Neural progenitor cell (in vitro differentiated cells): ENCODE data around the gene DCUN1D4. TPM values are rescaled to one million over a fixed set of nuclear protein-coding genes. Genes with fewer than 3 reads are reported as not detected.
A peak's percentile ranks its signal among the peaks of the same experiment; 100 is the strongest.

ENCODE experiments used
- DNase-seq: peaks from one replicate; pipeline ENCODE4 v3.0.0-alpha.2; 2016; ENCODE audit warnings: low spot score
- H2AFZ ChIP-seq: fragments of 200-600 bp; sonication (generic); replicated peaks from 2 replicates; pipeline ENCODE4 v1.6.1; 2016; ENCODE audit warnings: antibody characterized with exemption
- H3F3A ChIP-seq: fragments of 200-600 bp; sonication (generic); 2 replicates; pipeline ENCODE4 v1.6.1; 2016; ENCODE audit warnings: antibody characterized with exemption, low read depth
- H3K27ac ChIP-seq: fragments of 200-600 bp; sonication (generic); 2 replicates; pipeline ENCODE4 v1.5.1; 2016; ENCODE audit warnings: mild to moderate bottlenecking
- H3K27me3 ChIP-seq: fragments of 200-600 bp; sonication (generic); 2 replicates; pipeline ENCODE4 v1.6.1; 2016; ENCODE audit warnings: mild to moderate bottlenecking, moderate library complexity
- H3K36me3 ChIP-seq: fragments of 200-600 bp; sonication (generic); 2 replicates; pipeline ENCODE4 v1.5.1; 2016
- H3K4me1 ChIP-seq: fragments of 200-600 bp; sonication (generic); 2 replicates; pipeline ENCODE4 v1.6.1; 2016; ENCODE audit warnings: mixed run types
- H3K4me2 ChIP-seq: fragments of 200-600 bp; sonication (generic); 2 replicates; pipeline ENCODE4 v1.6.1; 2016
- H3K4me3 ChIP-seq: fragments of 200-600 bp; sonication (generic); 2 replicates; pipeline ENCODE4 v1.5.1; 2016
- H3K79me2 ChIP-seq: fragments of 200-600 bp; sonication (generic); 2 replicates; pipeline ENCODE4 v1.6.1; 2016; ENCODE audit warnings: low read depth
- H3K9ac ChIP-seq: fragments of 200-600 bp; sonication (generic); 2 replicates; pipeline ENCODE4 v1.6.1; 2016
- H3K9me3 ChIP-seq: fragments of 200-600 bp; sonication (generic); 2 replicates; pipeline ENCODE4 v1.5.1; 2016; ENCODE audit warnings: low read depth
- H4K20me1 ChIP-seq: fragments of 200-600 bp; sonication (generic); 2 replicates; pipeline ENCODE4 v1.6.1; 2016; ENCODE audit warnings: low read depth
- H3K27ac Mint-ChIP-seq: 3 replicates; pipeline ENCODE4 v1.8.0; 2021; ENCODE audit warnings: mixed read lengths
- H3K27me3 Mint-ChIP-seq: 2 replicates; pipeline ENCODE4 v1.8.0; 2022; ENCODE audit warnings: low read depth, mild to moderate bottlenecking, inconsistent platforms, moderate library complexity, mixed read lengths; ENCODE audit not compliant: insufficient read depth
- H3K36me3 Mint-ChIP-seq: 3 replicates; pipeline ENCODE4 v1.8.0; 2021; ENCODE audit warnings: mixed read lengths
- H3K4me1 Mint-ChIP-seq: 3 replicates; pipeline ENCODE4 v1.8.0; 2021; ENCODE audit warnings: mixed read lengths
- H3K4me3 Mint-ChIP-seq: 3 replicates; pipeline ENCODE4 v1.8.0; 2021; ENCODE audit warnings: mild to moderate bottlenecking, moderate library complexity, mixed read lengths
- H3K9me3 Mint-ChIP-seq: 3 replicates; pipeline ENCODE4 v1.8.0; 2020; ENCODE audit warnings: mixed read lengths
- CTCF ChIP-seq: fragments of 200-600 bp; sonication (generic); IDR thresholded peaks from 2 replicates; pipeline ENCODE4 v1.5.1; 2017; ENCODE audit warnings: antibody characterized with exemption, mild to moderate bottlenecking
- EZH2 ChIP-seq: fragments of 200-600 bp; sonication (generic); IDR thresholded peaks from 2 replicates; pipeline ENCODE4 v1.6.1; 2017; ENCODE audit warnings: antibody characterized with exemption, mild to moderate bottlenecking, moderate library complexity
- EZH2phosphoT487 ChIP-seq: fragments of 200-600 bp; sonication (generic); IDR thresholded peaks from 2 replicates; pipeline ENCODE4 v1.6.1; 2017; ENCODE audit warnings: antibody characterized with exemption
- total RNA-seq: library from RNA; depleted of rRNA; stranded (reverse); fragments of >200 nt; gene quantifications from 2 replicates; pipeline ENCODE4 v1.2.3, GENCODE V29; 2015; ENCODE audit warnings: low replicate concordance

DCUN1D4 gene
- total RNA-seq, 1 donor from 2014 or later, result 180 TPM

GRCh38 chr4:51906167-51906958, 63.4 kb downstream of the DCUN1D4 start:
- Histone ChIP-seq H3K27me3 (no peaks in the 10 kb centered on the region), H3K9me3 (no peaks in the 10 kb centered on the region), H3K4me1 (no peaks in the 10 kb centered on the region), H4K20me1 (no peaks in the 10 kb centered on the region), H3K27ac (peak overlapping the region; percentile 73), H3K36me3 (peaks cover 39% of the 10 kb centered on the region), H3K4me3 (no peak overlapping the region), H3K79me2 (peaks cover 74% of the 10 kb centered on the region), H3K4me2 (no peak overlapping the region), H3F3A (peaks cover 11% of the 10 kb centered on the region), H3K9ac (no peak overlapping the region), H2AFZ (no peak overlapping the region)
- Mint-ChIP-seq H3K4me3 (no peak overlapping the region), H3K4me1 (no peaks in the 10 kb centered on the region), H3K27me3 (no peaks in the 10 kb centered on the region), H3K36me3 (peaks cover 60% of the 10 kb centered on the region), H3K27ac (no peak overlapping the region), H3K9me3 (no peaks in the 10 kb centered on the region)
- DNase-seq, result no peak
- TF ChIP-seq CTCF (no peak), EZH2 (no peak), EZH2phosphoT487 (no peak)

DNA sequence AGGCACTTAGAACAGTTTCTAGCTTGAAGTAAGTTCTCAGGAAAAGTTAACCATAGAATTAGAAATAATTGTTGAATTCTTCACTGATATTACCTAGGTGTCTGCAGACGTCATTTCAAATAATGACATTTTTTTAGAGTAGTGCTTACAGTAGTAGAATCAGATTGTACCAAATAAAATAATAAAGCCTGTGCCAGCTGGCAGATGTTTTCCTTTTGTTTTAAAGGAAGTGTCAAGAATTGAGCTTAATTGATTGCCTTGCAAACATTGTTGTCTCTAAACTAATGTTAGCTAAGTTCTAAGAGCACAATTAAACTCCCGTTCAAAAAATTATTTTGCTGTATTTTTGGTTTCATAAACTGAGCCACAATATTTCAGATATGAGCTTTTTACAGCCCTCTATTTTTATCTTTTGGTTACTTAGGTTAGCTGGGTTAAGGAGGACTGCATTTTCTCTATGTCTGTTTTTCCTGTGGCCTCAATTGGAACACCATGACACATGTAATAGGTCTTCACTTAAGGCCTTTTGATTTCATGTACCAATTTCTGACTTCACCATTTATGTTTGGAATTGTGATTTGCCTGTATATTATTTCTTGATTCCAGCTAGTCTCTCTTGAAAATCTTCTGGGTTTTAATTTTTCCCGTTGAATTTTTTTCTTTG, 64.2 kb downstream of the DCUN1D4 start:
- Histone ChIP-seq H3F3A (peaks cover 11% of the 10 kb centered on the region), H3K9ac (no peak overlapping the region), H3K36me3 (peaks cover 37% of the 10 kb centered on the region), H3K4me2 (no peak overlapping the region), H3K9me3 (no peaks in the 10 kb centered on the region), H3K4me3 (no peak overlapping the region), H3K27me3 (no peaks in the 10 kb centered on the region), H3K79me2 (peaks cover 73% of the 10 kb centered on the region), H3K4me1 (no peaks in the 10 kb centered on the region), H2AFZ (no peak overlapping the region), H3K27ac (no peak overlapping the region), H4K20me1 (no peaks in the 10 kb centered on the region)
- Mint-ChIP-seq H3K4me1 (no peaks in the 10 kb centered on the region), H3K36me3 (peaks cover 62% of the 10 kb centered on the region), H3K4me3 (no peak overlapping the region), H3K27me3 (no peaks in the 10 kb centered on the region), H3K27ac (no peak overlapping the region), H3K9me3 (no peaks in the 10 kb centered on the region)
- TF ChIP-seq EZH2 (no peak), CTCF (no peak), EZH2phosphoT487 (no peak)
- no peak for DNase-seq

DNA sequence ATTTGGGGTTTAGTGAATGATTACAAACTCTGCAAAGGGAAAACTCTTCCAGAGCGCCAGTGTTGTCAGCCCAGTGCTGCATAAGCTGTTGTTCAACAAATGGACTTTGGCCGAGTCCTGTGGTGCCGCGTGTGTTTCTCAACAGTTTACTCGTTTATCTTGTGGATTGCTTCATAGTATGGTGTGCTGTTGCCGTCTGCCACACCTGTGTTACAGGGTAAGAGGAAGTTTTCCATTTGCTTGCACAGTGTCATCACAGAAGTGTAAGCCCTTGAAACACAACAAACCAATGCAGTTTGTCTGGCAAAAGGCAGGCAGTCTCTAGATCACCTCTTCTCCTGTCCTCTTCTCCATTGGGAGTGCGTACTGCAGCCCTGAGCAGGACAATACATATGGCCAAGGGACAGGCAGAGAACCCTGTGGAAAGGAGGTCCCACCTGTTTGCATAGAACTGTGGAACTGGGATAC, 66.3 kb downstream of the DCUN1D4 start:
- no peak overlapping the region for H3K27ac Mint-ChIP-seq
- Histone ChIP-seq H3F3A (peaks cover 11% of the 10 kb centered on the region), H3K4me2 (no peak overlapping the region), H3K36me3 (peaks cover 29% of the 10 kb centered on the region), H4K20me1 (no peaks in the 10 kb centered on the region), H3K79me2 (peaks cover 57% of the 10 kb centered on the region), H3K4me1 (peaks cover 10% of the 10 kb centered on the region), H3K9me3 (no peaks in the 10 kb centered on the region), H3K9ac (no peak overlapping the region), H3K27ac (no peak overlapping the region), H2AFZ (no peak overlapping the region), H3K4me3 (no peak overlapping the region), H3K27me3 (no peaks in the 10 kb centered on the region)
- no peak for TF ChIP-seq EZH2
- TF ChIP-seq EZH2phosphoT487, result no peak
- no peak for TF ChIP-seq CTCF
- no peak for DNase-seq
- no peaks in the 10 kb centered on the region for H3K27me3 Mint-ChIP-seq
- H3K4me1 Mint-ChIP-seq, result no peaks in the 10 kb centered on the region
- peaks cover 65% of the 10 kb centered on the region for H3K36me3 Mint-ChIP-seq
- no peak overlapping the region for H3K4me3 Mint-ChIP-seq
- no peaks in the 10 kb centered on the region for H3K9me3 Mint-ChIP-seq
